ENCODE results near the gene ZDHHC24.
A peak's percentile ranks its signal among the peaks of the same experiment; 100 is the strongest.

DNA sequence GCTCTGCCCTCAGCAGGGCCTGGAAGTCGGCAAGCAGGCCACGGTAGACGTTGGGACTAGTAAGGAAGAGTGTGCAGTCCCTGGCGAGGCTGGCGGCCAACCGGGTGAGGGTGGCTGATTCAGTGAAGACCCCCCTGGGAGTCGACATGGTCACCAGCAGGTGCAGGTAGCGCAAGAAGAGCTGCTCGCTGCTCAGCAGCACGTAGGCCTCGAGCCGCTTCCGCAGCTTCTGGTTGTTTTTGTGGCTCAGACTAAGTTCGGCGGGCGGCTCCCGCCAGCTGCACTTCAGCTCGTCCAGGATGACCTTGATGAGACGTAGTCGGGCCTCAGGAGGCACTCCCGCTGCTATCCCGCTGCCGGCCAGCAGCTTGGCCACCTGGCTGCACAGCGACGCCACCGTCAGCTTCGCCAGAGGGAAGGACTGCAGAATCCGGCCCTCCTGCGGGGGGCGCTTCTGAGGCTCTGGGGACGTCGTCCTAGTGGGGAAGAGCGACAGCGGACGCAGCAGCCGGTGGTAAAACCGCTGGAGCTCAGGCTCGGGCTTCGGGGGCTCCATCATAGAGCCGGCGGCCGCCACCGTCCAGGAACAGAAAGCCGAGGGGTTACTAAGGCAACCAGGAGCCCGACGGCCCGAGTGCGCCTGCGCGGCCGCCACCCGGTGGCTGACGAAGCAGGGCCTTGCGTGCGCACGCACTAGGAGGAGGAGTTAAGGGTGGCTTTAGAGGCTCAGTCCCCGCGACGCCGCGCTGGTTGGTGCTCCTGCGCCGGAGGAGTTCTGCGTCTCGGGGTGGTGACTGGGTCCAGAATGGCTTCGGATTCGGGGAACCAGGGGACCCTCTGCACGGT is 46.8 kb upstream of the ZDHHC24 start, which contains the start of the genes CCDC87 and CCS:
- TF ChIP-seq, protein P1, sequence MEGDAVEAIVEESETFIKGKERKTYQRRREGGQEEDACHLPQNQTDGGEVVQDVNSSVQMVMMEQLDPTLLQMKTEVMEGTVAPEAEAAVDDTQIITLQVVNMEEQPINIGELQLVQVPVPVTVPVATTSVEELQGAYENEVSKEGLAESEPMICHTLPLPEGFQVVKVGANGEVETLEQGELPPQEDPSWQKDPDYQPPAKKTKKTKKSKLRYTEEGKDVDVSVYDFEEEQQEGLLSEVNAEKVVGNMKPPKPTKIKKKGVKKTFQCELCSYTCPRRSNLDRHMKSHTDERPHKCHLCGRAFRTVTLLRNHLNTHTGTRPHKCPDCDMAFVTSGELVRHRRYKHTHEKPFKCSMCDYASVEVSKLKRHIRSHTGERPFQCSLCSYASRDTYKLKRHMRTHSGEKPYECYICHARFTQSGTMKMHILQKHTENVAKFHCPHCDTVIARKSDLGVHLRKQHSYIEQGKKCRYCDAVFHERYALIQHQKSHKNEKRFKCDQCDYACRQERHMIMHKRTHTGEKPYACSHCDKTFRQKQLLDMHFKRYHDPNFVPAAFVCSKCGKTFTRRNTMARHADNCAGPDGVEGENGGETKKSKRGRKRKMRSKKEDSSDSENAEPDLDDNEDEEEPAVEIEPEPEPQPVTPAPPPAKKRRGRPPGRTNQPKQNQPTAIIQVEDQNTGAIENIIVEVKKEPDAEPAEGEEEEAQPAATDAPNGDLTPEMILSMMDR (IDR thresholded peaks at IDR 0.05) = peak in 3 of 4 experiments; percentile 80 to 84 (median 80)
- peak; percentile 84 to 89 for TF ChIP-seq POLR2A (IDR thresholded peaks at IDR 0.05)
- TF ChIP-seq POLR2AphosphoS5 (IDR thresholded peaks at IDR 0.05) = peak; percentile 91
- no peak for TF ChIP-seq EP300 (IDR thresholded peaks at IDR 0.05)

All from gastroesophageal sphincter (tissue), 3 donors.